Measurements from ENCODE around the gene CSN2. TPM values are rescaled to one million over a fixed set of nuclear protein-coding genes. Genes with fewer than 3 reads are reported as not detected.

CSN2 gene
- total and polyA plus RNA-seq, 2 of the 8 experiments (the other 6 are each of a cell fraction or from before 2014, with no cell fraction given), result not detected

DNA sequence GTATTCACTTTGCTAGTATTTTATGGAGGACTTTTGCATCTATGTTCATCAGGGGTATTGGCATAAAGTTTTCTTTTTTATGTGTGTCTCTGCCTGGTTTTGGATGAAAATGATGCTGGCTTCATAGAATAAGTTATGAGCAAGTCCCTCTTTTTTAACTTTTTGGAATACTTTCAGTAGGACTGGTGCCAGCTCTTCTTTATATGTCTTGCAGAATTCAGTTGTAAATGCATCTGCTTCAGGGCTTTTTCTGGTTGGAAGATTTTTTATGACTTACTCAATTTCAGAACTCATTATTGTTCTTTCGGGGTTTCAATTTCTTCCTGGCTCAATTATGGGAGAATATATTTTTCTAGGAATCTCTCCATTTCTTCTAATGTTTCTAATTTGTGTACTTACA lies 9.1 kb upstream of the CSN2 start (continued):
- no peak for TF ChIP-seq GABPA (IDR thresholded peaks at IDR 0.05; ENCODE audit: borderline replicate concordance, insufficient read depth, low read length)
